ENCODE data around the gene LARGE1. TPM values are rescaled to one million over a fixed set of nuclear protein-coding genes. Genes with fewer than 3 reads are reported as not detected.

Gene LARGE1
- total RNA-seq, 1 donor from 2014 or later, result 27.4 TPM

DNA sequence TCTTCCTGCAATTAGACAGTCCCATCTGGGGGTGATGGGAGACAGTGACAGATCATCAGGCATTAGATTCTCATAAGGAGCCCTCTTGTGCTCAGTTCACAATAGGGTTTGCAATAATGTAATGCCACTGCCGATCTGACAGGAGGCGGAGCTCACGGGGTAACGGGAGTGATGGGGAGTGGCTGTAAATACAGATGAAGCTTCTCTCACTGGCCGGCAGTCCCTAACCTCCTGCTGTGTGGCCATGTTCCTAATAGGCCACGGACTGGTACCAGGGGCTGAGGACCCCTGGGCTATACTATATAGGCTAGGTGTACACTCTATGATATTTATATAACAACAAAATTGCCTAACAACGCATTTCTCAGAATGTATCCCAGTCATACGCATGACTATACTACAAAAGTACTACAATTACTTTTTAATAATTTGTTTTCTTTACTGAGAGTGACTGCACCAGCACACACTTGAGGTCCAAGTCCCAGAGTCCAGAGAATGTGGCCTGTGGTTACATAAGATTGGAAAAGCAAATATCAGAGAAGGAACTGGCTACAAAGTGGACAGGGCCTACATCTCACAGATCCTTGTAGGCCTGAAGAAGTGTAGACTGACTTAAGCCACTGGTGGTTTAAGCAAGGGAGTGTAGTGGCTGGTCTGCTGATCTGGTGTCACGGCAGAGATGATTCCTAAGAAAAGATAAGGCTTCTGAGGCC lies 200.0 kb downstream of the LARGE1 start:
- H3K9me3 ChIP-seq, result no peaks in the 10 kb centered on the region
- H3K4me3 ChIP-seq, result no peak overlapping the region
- no peaks in the 10 kb centered on the region for H3K4me1 ChIP-seq
- TF ChIP-seq, protein P1, sequence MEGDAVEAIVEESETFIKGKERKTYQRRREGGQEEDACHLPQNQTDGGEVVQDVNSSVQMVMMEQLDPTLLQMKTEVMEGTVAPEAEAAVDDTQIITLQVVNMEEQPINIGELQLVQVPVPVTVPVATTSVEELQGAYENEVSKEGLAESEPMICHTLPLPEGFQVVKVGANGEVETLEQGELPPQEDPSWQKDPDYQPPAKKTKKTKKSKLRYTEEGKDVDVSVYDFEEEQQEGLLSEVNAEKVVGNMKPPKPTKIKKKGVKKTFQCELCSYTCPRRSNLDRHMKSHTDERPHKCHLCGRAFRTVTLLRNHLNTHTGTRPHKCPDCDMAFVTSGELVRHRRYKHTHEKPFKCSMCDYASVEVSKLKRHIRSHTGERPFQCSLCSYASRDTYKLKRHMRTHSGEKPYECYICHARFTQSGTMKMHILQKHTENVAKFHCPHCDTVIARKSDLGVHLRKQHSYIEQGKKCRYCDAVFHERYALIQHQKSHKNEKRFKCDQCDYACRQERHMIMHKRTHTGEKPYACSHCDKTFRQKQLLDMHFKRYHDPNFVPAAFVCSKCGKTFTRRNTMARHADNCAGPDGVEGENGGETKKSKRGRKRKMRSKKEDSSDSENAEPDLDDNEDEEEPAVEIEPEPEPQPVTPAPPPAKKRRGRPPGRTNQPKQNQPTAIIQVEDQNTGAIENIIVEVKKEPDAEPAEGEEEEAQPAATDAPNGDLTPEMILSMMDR (IDR thresholded peaks at IDR 0.05), result no peak
- DNase-seq (no peak), ATAC-seq (peak; percentile 75 to 81)
- intact Hi-C loops (cut with DNase I), result no loop called here
- no peaks in the 10 kb centered on the region for H3K27me3 ChIP-seq (ENCODE audit: low read depth)
- no peak overlapping the region for H3K27ac ChIP-seq
- no peaks in the 10 kb centered on the region for H3K36me3 ChIP-seq

- TF ChIP-seq, protein P1 (IDR thresholded peaks at IDR 0.05), result no peak
- ATAC-seq, result no peak
- H3K9me3 ChIP-seq, result peaks cover 13% of the 10 kb centered on the region
- H3K27ac ChIP-seq, result no peak overlapping the region
- no peak for DNase-seq
- no peak overlapping the region for H3K4me3 ChIP-seq
- H3K36me3 ChIP-seq, result no peaks in the 10 kb centered on the region
- no peaks in the 10 kb centered on the region for H3K4me1 ChIP-seq
- intact Hi-C loops (cut with DNase I), result no loop called here
- H3K27me3 ChIP-seq (ENCODE audit: low read depth), result no peaks in the 10 kb centered on the region
These were observed 202.4 kb downstream of the LARGE1 start for GRCh38 chr22:33717694-33718396.

GRCh38 chr22:33715237-33715985 lies 204.9 kb downstream of the LARGE1 start:
- Histone ChIP-seq H3K4me3 (no peak overlapping the region), H3K36me3 (no peaks in the 10 kb centered on the region), H3K27ac (no peak overlapping the region), H3K27me3 (ENCODE audit: low read depth) (no peaks in the 10 kb centered on the region), H3K9me3 (peaks cover 13% of the 10 kb centered on the region), H3K4me1 (no peaks in the 10 kb centered on the region)
- ATAC-seq (no peak), DNase-seq (no peak)
- intact Hi-C loops (cut with DNase I), result no loop called here
- TF ChIP-seq, protein P1 (IDR thresholded peaks at IDR 0.05), result no peak

- no peak overlapping the region for H3K27ac ChIP-seq
- H3K4me3 ChIP-seq, result no peak overlapping the region
- H3K36me3 ChIP-seq, result no peaks in the 10 kb centered on the region
- ATAC-seq, result no peak
- no peaks in the 10 kb centered on the region for H3K27me3 ChIP-seq (ENCODE audit: low read depth)
- DNase-seq, result no peak
- H3K9me3 ChIP-seq, result peaks cover 13% of the 10 kb centered on the region
- intact Hi-C loops (cut with DNase I), result no loop called here
- H3K4me1 ChIP-seq, result no peaks in the 10 kb centered on the region
- TF ChIP-seq, protein P1 (IDR thresholded peaks at IDR 0.05), result no peak
These were observed 209.9 kb downstream of the LARGE1 start for GRCh38 chr22:33710326-33710725.

- no peaks in the 10 kb centered on the region for H3K36me3 ChIP-seq
- intact Hi-C loops (cut with DNase I), result no loop called here
- H3K27me3 ChIP-seq (ENCODE audit: low read depth), result no peaks in the 10 kb centered on the region
- no peak overlapping the region for H3K27ac ChIP-seq
- H3K4me1 ChIP-seq, result no peaks in the 10 kb centered on the region
- TF ChIP-seq, protein P1 (IDR thresholded peaks at IDR 0.05), result no peak
- ATAC-seq (no peak), DNase-seq (no peak)
- no peak overlapping the region for H3K4me3 ChIP-seq
- H3K9me3 ChIP-seq, result peaks cover 4% of the 10 kb centered on the region
These were observed 212.7 kb downstream of the LARGE1 start for GRCh38 chr22:33707581-33707980.

All from lower lobe of right lung (tissue), 2 donors.